A673 (cell line): ENCODE data around the gene ARAP2. TPM values are rescaled to one million over a fixed set of nuclear protein-coding genes. Genes with fewer than 3 reads are reported as not detected.

Experiments
- BruUV-seq: library from RNA; stranded (reverse); fragments of 400-500 nt; replicated peaks from 2 replicates; lab custom pipeline; 2021; lab: Mats Ljungman, UMichigan
- CTCF ChIA-PET: fragments of 300-600 bp; sonication (Branson Sonifier 250); formaldehyde crosslinking; loops from one replicate; lab custom pipeline; 2022; ENCODE audit warnings: antibody characterized with exemption; lab: Charles Lee
- POLR2A ChIA-PET: fragments of 300-600 bp; sonication (Branson Sonifier 250); formaldehyde crosslinking; loops from one replicate; lab custom pipeline; 2022; ENCODE audit warnings: antibody characterized with exemption; ENCODE audit not compliant: low non-redundant PET; lab: Charles Lee
- DNase-seq: peaks from one replicate; pipeline ENCODE4 v3.0.0-alpha.2; 2015; ENCODE audit warnings: low spot score
- H3K27ac ChIP-seq: fragments of 200-600 bp; sonication (generic); 2 replicates; pipeline ENCODE4 v1.5.1; 2016; ENCODE audit warnings: mixed run types, low read depth, mild to moderate bottlenecking, mixed read lengths, antibody characterized with exemption, low read length; ENCODE audit not compliant: poor library complexity, severe bottlenecking
- H3K27me3 ChIP-seq: fragments of 200-600 bp; sonication (generic); replicated peaks from 2 replicates; pipeline ENCODE4 v1.6.1; 2017; ENCODE audit warnings: mixed run types, low read depth, mild to moderate bottlenecking, mixed read lengths, antibody characterized with exemption, low read length; ENCODE audit not compliant: insufficient read depth, poor library complexity
- H3K36me3 ChIP-seq: fragments of 200-600 bp; sonication (generic); 2 replicates; pipeline ENCODE4 v1.6.1; 2016; ENCODE audit warnings: mixed run types, mild to moderate bottlenecking, mixed read lengths, antibody characterized with exemption, low read length; ENCODE audit not compliant: insufficient read depth, poor library complexity, severe bottlenecking
- H3K4me1 ChIP-seq: fragments of 200-600 bp; sonication (generic); 2 replicates; pipeline ENCODE4 v1.6.1; 2017; ENCODE audit warnings: mixed run types, mild to moderate bottlenecking, mixed read lengths, antibody characterized with exemption, low read length; ENCODE audit not compliant: insufficient read depth, poor library complexity, severe bottlenecking
- H3K4me3 ChIP-seq: fragments of 200-600 bp; sonication (generic); 2 replicates; pipeline ENCODE4 v1.5.1; 2016; ENCODE audit warnings: low read depth, mixed run types, mild to moderate bottlenecking, mixed read lengths, low read length; ENCODE audit not compliant: poor library complexity, severe bottlenecking
- H3K9me3 ChIP-seq: fragments of 200-600 bp; sonication (generic); 2 replicates; pipeline ENCODE4 v1.6.1; 2016; ENCODE audit warnings: mixed run types, low read depth, mild to moderate bottlenecking, mixed read lengths, antibody characterized with exemption, low read length; ENCODE audit not compliant: poor library complexity, severe bottlenecking
- EZH2 ChIP-seq: fragments of 200-600 bp; sonication (generic); IDR thresholded peaks from 2 replicates; pipeline ENCODE4 v1.6.1; 2017; ENCODE audit warnings: borderline replicate concordance, low read depth, mild to moderate bottlenecking, mixed read lengths, antibody characterized with exemption, low read length; ENCODE audit not compliant: poor library complexity, severe bottlenecking
- intact Hi-C: fragments of 100-400 bp; cut with micrococcal nuclease; formaldehyde crosslinking; loops from one replicate; pipeline ENCODE4 v1.10.0; 2022; ENCODE audit not compliant: unreplicated experiment
- total RNA-seq: library from RNA; stranded (reverse); gene quantifications from 2 replicates; pipeline ENCODE4 v1.2.3, GENCODE V29; 2021
- TF ChIP-seq, protein P1 (sequence below): fragments of 300-800, 200-600 bp; sonication (generic); conservative IDR thresholded peaks from 2 replicates; pipeline ENCODE4 v1.5.1; 2017; ENCODE audit warnings: low read depth, mild to moderate bottlenecking, antibody characterized with exemption, low read length, moderate library complexity, mixed read lengths

ARAP2 gene
- total RNA-seq, 1 experiment from 2014 or later = 0.06 TPM

DNA sequence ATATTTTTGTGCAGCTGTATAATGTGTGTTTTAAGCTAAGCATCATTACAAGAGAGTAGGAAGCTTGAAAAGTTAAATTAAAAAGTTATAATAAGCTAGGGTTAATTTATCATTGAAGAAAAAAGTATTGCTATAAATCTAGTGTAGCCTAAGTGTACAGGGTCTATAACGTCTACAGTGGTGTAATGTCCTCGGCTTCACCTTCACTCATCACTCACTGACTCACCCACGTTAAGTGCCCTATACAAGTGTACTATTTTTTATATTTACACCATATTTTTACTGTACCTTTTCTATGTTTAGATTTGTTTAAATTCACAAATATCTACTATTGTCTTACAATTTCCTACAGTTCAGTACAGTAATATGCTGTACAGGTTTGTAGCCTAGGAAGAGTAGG, 23.5 kb downstream of the ARAP2 start:
- TF ChIP-seq, protein P1, sequence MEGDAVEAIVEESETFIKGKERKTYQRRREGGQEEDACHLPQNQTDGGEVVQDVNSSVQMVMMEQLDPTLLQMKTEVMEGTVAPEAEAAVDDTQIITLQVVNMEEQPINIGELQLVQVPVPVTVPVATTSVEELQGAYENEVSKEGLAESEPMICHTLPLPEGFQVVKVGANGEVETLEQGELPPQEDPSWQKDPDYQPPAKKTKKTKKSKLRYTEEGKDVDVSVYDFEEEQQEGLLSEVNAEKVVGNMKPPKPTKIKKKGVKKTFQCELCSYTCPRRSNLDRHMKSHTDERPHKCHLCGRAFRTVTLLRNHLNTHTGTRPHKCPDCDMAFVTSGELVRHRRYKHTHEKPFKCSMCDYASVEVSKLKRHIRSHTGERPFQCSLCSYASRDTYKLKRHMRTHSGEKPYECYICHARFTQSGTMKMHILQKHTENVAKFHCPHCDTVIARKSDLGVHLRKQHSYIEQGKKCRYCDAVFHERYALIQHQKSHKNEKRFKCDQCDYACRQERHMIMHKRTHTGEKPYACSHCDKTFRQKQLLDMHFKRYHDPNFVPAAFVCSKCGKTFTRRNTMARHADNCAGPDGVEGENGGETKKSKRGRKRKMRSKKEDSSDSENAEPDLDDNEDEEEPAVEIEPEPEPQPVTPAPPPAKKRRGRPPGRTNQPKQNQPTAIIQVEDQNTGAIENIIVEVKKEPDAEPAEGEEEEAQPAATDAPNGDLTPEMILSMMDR = no peak
- TF ChIP-seq EZH2 = no peak
- no peaks in the 10 kb centered on the region for H3K4me1 ChIP-seq
- CTCF ChIA-PET = no interaction called here
- H3K9me3 ChIP-seq = no peaks in the 10 kb centered on the region
- intact Hi-C loops = no loop called here
- no peak overlapping the region for H3K4me3 ChIP-seq
- no peak overlapping the region for H3K27ac ChIP-seq
- no peak for DNase-seq
- BruUV-seq = no TSS peak
- POLR2A ChIA-PET = no interaction called here
- no peaks in the 10 kb centered on the region for H3K36me3 ChIP-seq
- H3K27me3 ChIP-seq = no peaks in the 10 kb centered on the region

DNA sequence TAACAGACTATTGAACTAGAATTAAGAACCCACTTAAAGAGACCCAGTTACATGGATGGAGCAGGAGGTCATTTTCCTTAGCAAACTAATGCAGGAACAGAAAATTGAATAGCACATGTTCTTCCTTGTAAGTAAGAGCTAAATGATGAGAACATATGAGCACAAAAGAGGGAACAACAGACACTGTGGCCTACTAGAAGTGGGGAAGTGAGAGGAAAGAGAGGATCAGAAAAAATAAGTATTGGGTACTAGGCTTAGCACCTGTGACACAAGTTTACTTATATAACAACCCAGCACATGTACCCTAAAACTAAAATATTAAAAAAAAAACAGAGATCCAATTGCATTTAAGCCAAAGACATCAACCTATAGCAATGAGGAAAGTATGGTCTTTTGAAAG, 26.2 kb downstream of the ARAP2 start:
- Histone ChIP-seq H3K27ac (no peak overlapping the region), H3K4me3 (no peak overlapping the region), H3K27me3 (no peaks in the 10 kb centered on the region), H3K9me3 (no peaks in the 10 kb centered on the region), H3K36me3 (no peaks in the 10 kb centered on the region), H3K4me1 (no peaks in the 10 kb centered on the region)
- POLR2A ChIA-PET = no interaction called here
- intact Hi-C loops = no loop called here
- TF ChIP-seq, protein P1 = no peak
- TF ChIP-seq EZH2 = no peak
- BruUV-seq = no TSS peak
- no peak for DNase-seq
- CTCF ChIA-PET = no interaction called here

DNA sequence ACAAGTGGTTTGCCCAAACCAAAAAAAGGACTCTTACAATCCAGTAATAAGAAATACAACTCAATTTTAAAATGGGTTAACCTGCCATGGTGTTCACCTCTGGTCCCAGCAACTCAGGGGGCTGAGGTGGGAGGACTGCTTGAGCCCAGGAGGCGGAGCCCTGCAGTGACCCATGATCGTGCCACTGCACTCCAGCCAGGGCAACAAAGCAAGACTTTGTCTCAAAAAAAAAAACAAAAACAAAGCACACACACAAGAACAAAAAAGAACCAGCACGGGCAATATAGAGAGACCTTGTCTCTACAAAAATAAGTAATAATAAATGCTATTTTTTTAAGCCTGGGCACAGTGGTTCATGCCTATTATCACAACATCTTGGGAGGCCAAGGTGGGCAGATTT, 28.7 kb downstream of the ARAP2 start:
- no peak overlapping the region for H3K27ac ChIP-seq
- H3K4me3 ChIP-seq = no peak overlapping the region
- no peaks in the 10 kb centered on the region for H3K9me3 ChIP-seq
- TF ChIP-seq, protein P1 = no peak
- TF ChIP-seq EZH2 = no peak
- ChIA-PET POLR2A (no interaction called here), CTCF (no interaction called here)
- no peak for DNase-seq
- H3K27me3 ChIP-seq = no peaks in the 10 kb centered on the region
- no peaks in the 10 kb centered on the region for H3K4me1 ChIP-seq
- H3K36me3 ChIP-seq = no peaks in the 10 kb centered on the region
- BruUV-seq = no TSS peak
- intact Hi-C loops = no loop called here
